Fibroblast of lung (primary cell): Measurements from ENCODE around the gene RASGEF1B. TPM values are rescaled to one million over a fixed set of nuclear protein-coding genes. Genes with fewer than 3 reads are reported as not detected.

Experiments used
- DNase-seq, 2 donors: peaks; one replicate each; pipeline versions ENCODE4 v3.0.0 to v3.0.0-alpha.2; 2010; ENCODE audit warnings: low read depth in 2 of 2
- H2AFZ ChIP-seq: 2 replicates; pipeline ENCODE4 v1.5.1; 2012; ENCODE audit warnings: low read length, control low read depth, inconsistent platforms
- H3K27ac ChIP-seq: 2 replicates; pipeline ENCODE4 v1.5.1; 2011; ENCODE audit warnings: low read length, control low read depth; ENCODE audit not compliant: insufficient read depth
- H3K27me3 ChIP-seq: 2 replicates; pipeline ENCODE4 v1.5.1; 2011; ENCODE audit warnings: mild to moderate bottlenecking, low read length; ENCODE audit not compliant: control insufficient read depth, insufficient read depth
- H3K36me3 ChIP-seq: 2 replicates; pipeline ENCODE4 v1.5.1; 2011; ENCODE audit warnings: low read length; ENCODE audit not compliant: control insufficient read depth, insufficient read depth
- H3K4me1 ChIP-seq: 2 replicates; pipeline ENCODE4 v1.5.1; 2011; ENCODE audit warnings: low read length; ENCODE audit not compliant: control insufficient read depth, insufficient read depth; ENCODE audit errors: extremely low read depth
- H3K4me2 ChIP-seq: 2 replicates; pipeline ENCODE4 v1.5.1; 2011; ENCODE audit warnings: low read length, control low read depth; ENCODE audit not compliant: insufficient read depth; ENCODE audit errors: extremely low read depth
- H3K4me3 ChIP-seq, 4 experiments: fragments of 200-600 bp in 1 of 4; sonication (generic) in 1 of 4; replicated peaks in 1 of 4; 2 replicates each; pipeline ENCODE4 v1.5.1; 2011 to 2016; ENCODE audit warnings: low read length in 4 of 4, low read depth in 3 of 4, mild to moderate bottlenecking in 3 of 4, control low read depth in 2 of 4, inconsistent platforms in 1 of 4, mixed read lengths in 1 of 4; ENCODE audit not compliant: insufficient read depth in 1 of 4; ENCODE audit errors: control extremely low read depth in 1 of 4
- H3K79me2 ChIP-seq: 2 replicates; pipeline ENCODE4 v1.5.1; 2012; ENCODE audit warnings: mild to moderate bottlenecking, low read length, inconsistent platforms; ENCODE audit not compliant: control insufficient read depth, insufficient read depth
- H3K9ac ChIP-seq: 2 replicates; pipeline ENCODE4 v1.5.1; 2011; ENCODE audit warnings: mild to moderate bottlenecking, low read length, control low read depth; ENCODE audit not compliant: insufficient read depth
- H3K9me3 ChIP-seq: 2 replicates; pipeline ENCODE4 v1.5.1; 2012; ENCODE audit warnings: low read depth, low read length; ENCODE audit not compliant: control insufficient read depth, insufficient read depth
- H4K20me1 ChIP-seq: 2 replicates; pipeline ENCODE4 v1.5.1; 2011; ENCODE audit warnings: low read length; ENCODE audit not compliant: control insufficient read depth, insufficient read depth; ENCODE audit errors: extremely low read depth
- EZH2 ChIP-seq: IDR thresholded peaks from 2 replicates; pipeline ENCODE4 v1.5.1; 2012; ENCODE audit warnings: low read length, control low read depth, mild to moderate bottlenecking; ENCODE audit errors: missing control alignments
- polyA plus RNA-seq, 2 donors: library from polyadenylated mRNA; depleted of rRNA in 1 of 2; stranded (reverse) in 1 of 2; unstranded in 1 of 2; fragments of >200 nt; gene quantifications; 2 replicates each; pipeline ENCODE4 v1.2.1, GENCODE V29; 2011 to 2012; ENCODE audit warnings: missing spikeins in 1 of 2
- total RNA-seq: library from RNA; depleted of rRNA; stranded (reverse); fragments of >200 nt; gene quantifications from 2 replicates; pipeline ENCODE4 v1.2.1, GENCODE V29; 2014
- TF ChIP-seq, protein P1 (sequence below), 2 donors: IDR thresholded peaks in 1 of 2; conservative IDR thresholded peaks in 1 of 2; 1 replicate in 1 of 2; 2 replicates in 1 of 2; pipeline ENCODE4 v1.5.1; 2011 to 2012; ENCODE audit warnings: low read length in 2 of 2, control low read depth in 1 of 2, inconsistent platforms in 1 of 2, low read depth in 1 of 2, mild to moderate bottlenecking in 1 of 2

RASGEF1B gene
- total and polyA plus RNA-seq, 2 donors (not counting 1 experiment from before 2014, with no cell fraction given) = 0.02 to 0.33 TPM

DNA sequence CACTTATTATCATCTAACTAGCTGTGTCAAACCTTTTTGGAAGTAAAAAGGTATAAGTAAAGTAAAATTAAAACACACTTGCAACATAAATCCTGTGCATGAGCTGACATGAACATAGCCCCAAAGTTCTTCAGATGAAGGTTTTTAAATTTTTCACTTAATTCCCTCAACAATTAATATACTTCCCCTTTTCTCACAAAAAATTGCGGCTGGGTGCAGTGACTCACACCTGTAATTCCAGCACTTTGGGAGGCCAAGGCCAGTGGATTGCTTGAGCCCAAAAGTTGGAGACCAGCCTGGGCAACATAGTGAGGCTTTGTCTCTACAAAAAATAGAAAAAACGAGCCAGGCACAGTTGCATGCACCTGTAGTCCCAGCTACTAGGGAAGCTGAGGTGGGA is 16.8 kb downstream of the RASGEF1B start:
- TF ChIP-seq, protein P1, sequence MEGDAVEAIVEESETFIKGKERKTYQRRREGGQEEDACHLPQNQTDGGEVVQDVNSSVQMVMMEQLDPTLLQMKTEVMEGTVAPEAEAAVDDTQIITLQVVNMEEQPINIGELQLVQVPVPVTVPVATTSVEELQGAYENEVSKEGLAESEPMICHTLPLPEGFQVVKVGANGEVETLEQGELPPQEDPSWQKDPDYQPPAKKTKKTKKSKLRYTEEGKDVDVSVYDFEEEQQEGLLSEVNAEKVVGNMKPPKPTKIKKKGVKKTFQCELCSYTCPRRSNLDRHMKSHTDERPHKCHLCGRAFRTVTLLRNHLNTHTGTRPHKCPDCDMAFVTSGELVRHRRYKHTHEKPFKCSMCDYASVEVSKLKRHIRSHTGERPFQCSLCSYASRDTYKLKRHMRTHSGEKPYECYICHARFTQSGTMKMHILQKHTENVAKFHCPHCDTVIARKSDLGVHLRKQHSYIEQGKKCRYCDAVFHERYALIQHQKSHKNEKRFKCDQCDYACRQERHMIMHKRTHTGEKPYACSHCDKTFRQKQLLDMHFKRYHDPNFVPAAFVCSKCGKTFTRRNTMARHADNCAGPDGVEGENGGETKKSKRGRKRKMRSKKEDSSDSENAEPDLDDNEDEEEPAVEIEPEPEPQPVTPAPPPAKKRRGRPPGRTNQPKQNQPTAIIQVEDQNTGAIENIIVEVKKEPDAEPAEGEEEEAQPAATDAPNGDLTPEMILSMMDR (conservative IDR thresholded peaks at IDR 0.05 in 1 of 2, IDR thresholded peaks at IDR 0.05 in 1 of 2; ENCODE audit: low read depth in 1 of 2, low read length in 2 of 2) = no peak
- TF ChIP-seq EZH2 = no peak
- Histone ChIP-seq H3K4me3 (no peak overlapping the region), H3K36me3 (no peaks in the 10 kb centered on the region)

DNA sequence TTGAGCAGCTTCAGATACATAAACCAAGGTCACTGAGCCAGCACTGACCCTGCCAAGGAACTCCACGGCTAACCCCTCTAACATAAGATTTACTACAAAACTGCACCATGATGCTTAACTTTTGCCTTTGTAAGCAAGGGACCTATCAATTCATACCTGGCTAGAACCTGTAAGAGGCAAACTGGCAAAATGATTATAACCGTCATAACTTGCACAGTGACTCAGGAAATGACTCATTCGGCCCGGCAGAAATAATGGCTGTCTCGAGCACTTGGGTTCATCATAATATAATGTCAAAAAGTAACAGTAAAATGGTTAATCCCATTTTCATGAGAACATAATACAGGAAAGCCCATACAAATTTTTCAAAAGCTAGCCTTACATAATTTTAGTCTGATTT is 17.2 kb downstream of the RASGEF1B start:
- no peak overlapping the region for H3K9ac ChIP-seq
- no peak overlapping the region for H3K27ac ChIP-seq
- no peaks in the 10 kb centered on the region for H4K20me1 ChIP-seq
- no peak overlapping the region for H3K4me2 ChIP-seq
- no peak overlapping the region for H2AFZ ChIP-seq
- no peaks in the 10 kb centered on the region for H3K4me1 ChIP-seq
- H3K9me3 ChIP-seq = no peaks in the 10 kb centered on the region
- no peak for TF ChIP-seq EZH2
- TF ChIP-seq, protein P1 (conservative IDR thresholded peaks at IDR 0.05 in 1 of 2, IDR thresholded peaks at IDR 0.05 in 1 of 2; ENCODE audit: low read depth in 1 of 2, low read length in 2 of 2) = no peak
- H3K4me3 ChIP-seq = no peak overlapping the region
- peak in 1 of 2 donors; percentile 12 for DNase-seq
- no peaks in the 10 kb centered on the region for H3K79me2 ChIP-seq
- H3K36me3 ChIP-seq = no peaks in the 10 kb centered on the region
- H3K27me3 ChIP-seq = no peaks in the 10 kb centered on the region

More for the DNA sequence above, 16.8 kb downstream of the RASGEF1B start:
- Histone ChIP-seq H3K9ac (no peak overlapping the region), H3K27ac (no peak overlapping the region), H3K4me1 (no peaks in the 10 kb centered on the region), H3K79me2 (no peaks in the 10 kb centered on the region), H3K9me3 (no peaks in the 10 kb centered on the region), H3K4me2 (no peak overlapping the region), H2AFZ (no peak overlapping the region), H3K27me3 (no peaks in the 10 kb centered on the region), H4K20me1 (no peaks in the 10 kb centered on the region)
- DNase-seq = no peak

DNA sequence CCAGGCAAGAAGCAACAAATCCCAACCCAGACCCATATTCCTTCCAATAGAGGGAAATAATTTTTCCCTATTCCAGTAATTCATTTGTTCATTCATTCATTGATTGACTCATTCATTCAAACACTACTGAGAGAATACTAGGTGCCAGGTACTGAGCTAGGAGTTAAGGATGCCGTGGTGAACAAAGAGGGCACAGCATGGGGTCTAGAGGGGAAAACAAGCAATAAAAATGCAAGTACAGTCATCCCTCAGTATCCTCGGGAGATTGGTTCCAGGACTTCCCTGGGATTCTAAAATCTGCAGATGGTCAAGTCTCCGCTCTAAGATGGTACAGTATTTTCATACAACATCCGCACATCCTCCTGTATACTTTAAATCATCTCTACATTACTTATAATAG is 18.7 kb downstream of the RASGEF1B start:
- no peak overlapping the region for H2AFZ ChIP-seq
- TF ChIP-seq, protein P1 (conservative IDR thresholded peaks at IDR 0.05 in 1 of 2, IDR thresholded peaks at IDR 0.05 in 1 of 2; ENCODE audit: low read depth in 1 of 2, low read length in 2 of 2) = no peak
- TF ChIP-seq EZH2 = no peak
- no peak overlapping the region for H3K27ac ChIP-seq
- no peaks in the 10 kb centered on the region for H3K79me2 ChIP-seq
- no peaks in the 10 kb centered on the region for H3K4me1 ChIP-seq
- H3K9me3 ChIP-seq = no peaks in the 10 kb centered on the region
- no peaks in the 10 kb centered on the region for H3K27me3 ChIP-seq
- no peaks in the 10 kb centered on the region for H3K36me3 ChIP-seq
- H3K4me2 ChIP-seq = no peak overlapping the region
- H4K20me1 ChIP-seq = no peaks in the 10 kb centered on the region
- H3K4me3 ChIP-seq = no peak overlapping the region
- no peak for DNase-seq
- no peak overlapping the region for H3K9ac ChIP-seq
